Neural progenitor cell (in vitro differentiated cells): ENCODE data around the gene LIPJ.

Source experiments
- EZH2 ChIP-seq: fragments of 200-600 bp; sonication (generic); IDR thresholded peaks from 2 replicates; pipeline ENCODE4 v1.6.1; 2017; ENCODE audit warnings: antibody characterized with exemption, mild to moderate bottlenecking, moderate library complexity
- EZH2phosphoT487 ChIP-seq: fragments of 200-600 bp; sonication (generic); IDR thresholded peaks from 2 replicates; pipeline ENCODE4 v1.6.1; 2017; ENCODE audit warnings: antibody characterized with exemption
- TF ChIP-seq, protein P1 (sequence below): fragments of 200-600 bp; sonication (generic); IDR thresholded peaks from 2 replicates; pipeline ENCODE4 v1.5.1; 2017; ENCODE audit warnings: antibody characterized with exemption, mild to moderate bottlenecking

DNA sequence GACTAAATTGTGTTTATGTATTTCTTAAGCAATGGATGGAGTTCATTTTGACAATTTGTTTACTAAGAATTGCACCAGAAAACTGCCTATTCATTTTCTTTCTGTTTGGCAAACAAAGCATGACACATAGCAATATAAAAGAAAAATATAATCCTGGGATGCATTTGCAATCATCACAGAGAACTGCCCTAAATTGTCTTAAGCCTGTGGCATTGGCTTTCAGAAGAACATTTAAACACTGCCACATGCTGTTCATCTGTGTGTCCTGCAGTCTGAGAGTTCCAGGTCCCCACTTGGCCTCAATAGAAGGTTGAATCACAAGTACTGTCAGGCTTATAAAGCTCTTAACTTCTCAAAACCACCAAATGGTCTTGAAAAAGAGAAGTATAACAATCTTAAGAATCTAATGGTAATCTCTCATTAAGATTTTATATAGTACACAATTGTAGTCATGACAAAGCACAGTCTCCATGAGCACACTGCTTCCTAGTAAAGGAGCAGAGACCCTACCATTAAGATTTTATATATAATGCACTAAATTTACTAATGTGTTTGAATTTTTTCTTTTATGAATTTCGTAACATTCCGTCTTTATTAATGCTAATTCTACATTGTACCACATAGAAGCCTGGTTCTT is 33.3 kb upstream of the LIPJ start:
- TF ChIP-seq EZH2: no peak
- TF ChIP-seq, protein P1, sequence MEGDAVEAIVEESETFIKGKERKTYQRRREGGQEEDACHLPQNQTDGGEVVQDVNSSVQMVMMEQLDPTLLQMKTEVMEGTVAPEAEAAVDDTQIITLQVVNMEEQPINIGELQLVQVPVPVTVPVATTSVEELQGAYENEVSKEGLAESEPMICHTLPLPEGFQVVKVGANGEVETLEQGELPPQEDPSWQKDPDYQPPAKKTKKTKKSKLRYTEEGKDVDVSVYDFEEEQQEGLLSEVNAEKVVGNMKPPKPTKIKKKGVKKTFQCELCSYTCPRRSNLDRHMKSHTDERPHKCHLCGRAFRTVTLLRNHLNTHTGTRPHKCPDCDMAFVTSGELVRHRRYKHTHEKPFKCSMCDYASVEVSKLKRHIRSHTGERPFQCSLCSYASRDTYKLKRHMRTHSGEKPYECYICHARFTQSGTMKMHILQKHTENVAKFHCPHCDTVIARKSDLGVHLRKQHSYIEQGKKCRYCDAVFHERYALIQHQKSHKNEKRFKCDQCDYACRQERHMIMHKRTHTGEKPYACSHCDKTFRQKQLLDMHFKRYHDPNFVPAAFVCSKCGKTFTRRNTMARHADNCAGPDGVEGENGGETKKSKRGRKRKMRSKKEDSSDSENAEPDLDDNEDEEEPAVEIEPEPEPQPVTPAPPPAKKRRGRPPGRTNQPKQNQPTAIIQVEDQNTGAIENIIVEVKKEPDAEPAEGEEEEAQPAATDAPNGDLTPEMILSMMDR: peak; percentile 77
- TF ChIP-seq EZH2phosphoT487: no peak
